Stomach (tissue), 4 donors: ENCODE measurements around the gene KCNG4.

ENCODE experiments used
- CTCF ChIP-seq, 7 experiments: fragments of 450-650 bp in 4 of 7; fragments of 200-600 bp in 3 of 7; sonication (generic) in 3 of 7; IDR thresholded peaks; one replicate each; pipeline ENCODE4 v1.5.1; 2016 to 2019; ENCODE audit warnings: antibody characterized with exemption in 7 of 7, control low read depth in 2 of 7, mild to moderate bottlenecking in 1 of 7
- EP300 ChIP-seq: sonication (generic); formaldehyde crosslinking; IDR thresholded peaks from one replicate; pipeline ENCODE4 v1.6.1; 2017; ENCODE audit warnings: antibody characterized with exemption
- POLR2A ChIP-seq, 4 donors: fragments of 450-650 bp; IDR thresholded peaks; one replicate each; pipeline ENCODE4 v1.6.1; 2016; ENCODE audit warnings: antibody characterized with exemption in 4 of 4, control low read depth in 2 of 4, mild to moderate bottlenecking in 1 of 4, moderate library complexity in 1 of 4
- POLR2AphosphoS5 ChIP-seq, 3 donors: sonication (generic); formaldehyde crosslinking; IDR thresholded peaks; one replicate each; pipeline ENCODE4 v1.6.1; 2016; ENCODE audit warnings: antibody characterized with exemption in 3 of 3

GRCh38 chr16:84243732-84244131 lies 3.9 kb upstream of the KCNG4 start:
- TF ChIP-seq CTCF (IDR thresholded peaks at IDR 0.05) (no peak), EP300 (no peak), POLR2AphosphoS5 (IDR thresholded peaks at IDR 0.05) (no peak), POLR2A (IDR thresholded peaks at IDR 0.05) (no peak)
